Ishikawa (cell line): Measurements from ENCODE around the gene TSPAN9.

Experiments used
- CEBPB ChIP-seq: IDR thresholded peaks from 2 replicates; pipeline ENCODE4 v1.6.1; 2012
- CREB1 ChIP-seq: IDR thresholded peaks from 2 replicates; pipeline ENCODE4 v1.6.1; 2012; ENCODE audit warnings: low read depth
- EGR1 ChIP-seq: IDR thresholded peaks from 2 replicates; pipeline ENCODE4 v1.6.1; 2012
- EP300 ChIP-seq: IDR thresholded peaks from 2 replicates; pipeline ENCODE4 v1.6.1; 2012; ENCODE audit warnings: borderline replicate concordance
- FOXM1 ChIP-seq: IDR thresholded peaks from 2 replicates; pipeline ENCODE4 v1.6.1; 2012; ENCODE audit warnings: low read depth, borderline replicate concordance
- NFIC ChIP-seq: IDR thresholded peaks from 2 replicates; pipeline ENCODE4 v1.6.1; 2012
- RAD21 ChIP-seq: IDR thresholded peaks from 2 replicates; pipeline ENCODE4 v1.6.1; 2012; ENCODE audit warnings: low read depth
- REST ChIP-seq: IDR thresholded peaks from 2 replicates; pipeline ENCODE4 v1.6.1; 2012; ENCODE audit warnings: low read depth, mild to moderate bottlenecking
- TAF1 ChIP-seq: IDR thresholded peaks from 2 replicates; pipeline ENCODE4 v1.6.1; 2012; ENCODE audit warnings: low read depth, mild to moderate bottlenecking
- TCF12 ChIP-seq: IDR thresholded peaks from 2 replicates; pipeline ENCODE4 v1.6.1; 2012; ENCODE audit warnings: low read depth
- TEAD4 ChIP-seq: IDR thresholded peaks from 2 replicates; pipeline ENCODE4 v1.6.1; 2012
- USF1 ChIP-seq: IDR thresholded peaks from 2 replicates; pipeline ENCODE4 v1.6.1; 2012
- YY1 ChIP-seq: IDR thresholded peaks from 2 replicates; pipeline ENCODE4 v1.6.1; 2012; ENCODE audit warnings: low read depth
- ZBTB7A ChIP-seq: IDR thresholded peaks from 2 replicates; pipeline ENCODE4 v1.6.1; 2012; ENCODE audit warnings: low read depth
- TF ChIP-seq, protein P1 (sequence below): IDR thresholded peaks from 2 replicates; pipeline ENCODE4 v1.6.1; 2012

TSPAN9 gene

GRCh38 chr12:3161861-3162260 is 84.7 kb downstream of the TSPAN9 start:
- TF ChIP-seq NFIC (no peak), EGR1 (no peak), USF1 (no peak)

DNA sequence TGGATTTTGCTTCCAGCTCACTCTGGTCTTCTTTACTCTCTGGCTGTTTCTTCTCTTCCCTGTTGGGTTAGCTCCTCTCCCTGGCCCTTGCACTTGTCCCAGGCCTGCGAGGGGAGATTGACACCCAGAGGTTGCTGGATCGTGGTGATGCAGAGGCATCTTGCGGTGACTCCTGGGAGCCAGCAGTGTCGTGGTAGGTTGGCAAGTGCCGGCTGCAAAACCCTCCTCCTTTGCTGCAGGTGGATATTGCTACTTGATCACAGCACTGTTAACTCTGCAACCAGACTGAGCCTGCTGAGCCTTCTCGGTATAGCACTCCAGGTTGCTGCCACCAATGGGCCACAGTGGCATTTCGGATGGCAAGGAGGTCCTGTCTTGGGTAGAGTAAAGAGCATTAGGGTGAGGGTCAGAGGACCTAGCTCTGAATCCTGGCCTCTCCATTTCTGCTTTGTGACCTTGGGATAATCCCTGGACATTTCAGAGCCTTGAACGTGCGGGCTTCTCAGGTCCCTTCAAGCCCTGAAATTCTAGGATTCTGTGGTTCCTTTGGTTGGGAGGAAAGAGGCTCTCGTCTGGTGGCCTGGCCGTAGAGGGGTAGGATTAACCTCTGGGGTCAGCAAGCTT is 87.4 kb downstream of the TSPAN9 start:
- no peak for TF ChIP-seq CREB1
- no peak for TF ChIP-seq EP300

- TF ChIP-seq TCF12, result no peak
These were observed 88.2 kb downstream of the TSPAN9 start for GRCh38 chr12:3165078-3165980.

DNA sequence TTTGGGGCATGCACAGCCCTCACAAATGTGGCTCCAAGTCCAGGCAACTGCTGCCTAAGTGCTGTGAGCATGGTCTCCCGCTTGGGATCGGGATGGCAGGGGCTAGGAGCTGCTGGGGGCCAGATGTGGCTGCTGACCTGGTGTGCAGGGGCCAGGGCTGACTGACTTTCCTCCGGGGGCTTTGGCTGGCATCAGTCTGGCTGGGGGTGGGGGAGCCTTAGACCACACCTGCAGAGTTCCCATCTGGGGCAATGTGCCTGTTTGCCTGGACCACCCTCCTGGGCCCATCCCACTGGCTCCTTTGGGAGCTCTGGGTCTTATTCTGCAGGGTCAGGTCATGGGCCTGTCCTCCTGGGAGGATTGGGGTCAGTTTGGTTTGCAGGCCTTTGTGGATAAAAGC is 90.5 kb downstream of the TSPAN9 start:
- TF ChIP-seq NFIC (no peak), EP300 (no peak), RAD21 (no peak), YY1 (no peak)

GRCh38 chr12:3168223-3169221 is 91.3 kb downstream of the TSPAN9 start:
- TF ChIP-seq EP300 (no peak), TEAD4 (no peak), EGR1 (peak; percentile 69)

- TF ChIP-seq FOXM1 (no peak), CREB1 (no peak), YY1 (no peak), CEBPB (no peak), USF1 (no peak), REST (no peak), EGR1 (no peak), EP300 (no peak), ZBTB7A (no peak)
- TF ChIP-seq, protein P1, sequence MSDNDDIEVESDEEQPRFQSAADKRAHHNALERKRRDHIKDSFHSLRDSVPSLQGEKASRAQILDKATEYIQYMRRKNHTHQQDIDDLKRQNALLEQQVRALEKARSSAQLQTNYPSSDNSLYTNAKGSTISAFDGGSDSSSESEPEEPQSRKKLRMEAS, result no peak
These were observed 93.4 kb downstream of the TSPAN9 start for GRCh38 chr12:3170423-3171194.

GRCh38 chr12:3171195-3171591 is 94.0 kb downstream of the TSPAN9 start:
- TF ChIP-seq CEBPB (no peak), REST (no peak), EP300 (no peak), CREB1 (no peak), TEAD4 (no peak), ZBTB7A (no peak), TCF12 (no peak), FOXM1 (no peak), NFIC (no peak), TAF1 (no peak)
- TF ChIP-seq, protein P1, result no peak
